Omental fat pad (tissue), 4 donors: Measurements from ENCODE around the gene GOLGA8N. TPM values are rescaled to one million over a fixed set of nuclear protein-coding genes. Genes with fewer than 3 reads are reported as not detected.
A peak's percentile ranks its signal among the peaks of the same experiment; 100 is the strongest.

Source experiments
- ATAC-seq: fragments of 150-250 bp; one replicate; pipeline ENCODE4 v1.9.1; 2016; ENCODE audit warnings: mild to moderate bottlenecking, moderate library complexity; ENCODE audit not compliant: low FRiP score
- DNase-seq: peaks from one replicate; pipeline ENCODE4 v3.0.0-alpha.2; 2019; ENCODE audit warnings: low spot score
- total RNA-seq, 4 donors: library from RNA; depleted of rRNA; stranded (reverse); fragments of >200 nt; gene quantifications; one replicate each; pipeline ENCODE4 v1.1.0, GENCODE V29; 2016
- TF ChIP-seq, protein P1 (sequence below), 3 donors: fragments of 450-650 bp; IDR thresholded peaks; one replicate each; pipeline ENCODE4 v1.5.1; 2016 to 2017; ENCODE audit warnings: antibody characterized with exemption in 3 of 3, mild to moderate bottlenecking in 3 of 3, moderate library complexity in 2 of 3

The GOLGA8N gene
- total RNA-seq, 4 donors from 2014 or later, result 5.0 to 15.0 (median 9.9) TPM

DNA sequence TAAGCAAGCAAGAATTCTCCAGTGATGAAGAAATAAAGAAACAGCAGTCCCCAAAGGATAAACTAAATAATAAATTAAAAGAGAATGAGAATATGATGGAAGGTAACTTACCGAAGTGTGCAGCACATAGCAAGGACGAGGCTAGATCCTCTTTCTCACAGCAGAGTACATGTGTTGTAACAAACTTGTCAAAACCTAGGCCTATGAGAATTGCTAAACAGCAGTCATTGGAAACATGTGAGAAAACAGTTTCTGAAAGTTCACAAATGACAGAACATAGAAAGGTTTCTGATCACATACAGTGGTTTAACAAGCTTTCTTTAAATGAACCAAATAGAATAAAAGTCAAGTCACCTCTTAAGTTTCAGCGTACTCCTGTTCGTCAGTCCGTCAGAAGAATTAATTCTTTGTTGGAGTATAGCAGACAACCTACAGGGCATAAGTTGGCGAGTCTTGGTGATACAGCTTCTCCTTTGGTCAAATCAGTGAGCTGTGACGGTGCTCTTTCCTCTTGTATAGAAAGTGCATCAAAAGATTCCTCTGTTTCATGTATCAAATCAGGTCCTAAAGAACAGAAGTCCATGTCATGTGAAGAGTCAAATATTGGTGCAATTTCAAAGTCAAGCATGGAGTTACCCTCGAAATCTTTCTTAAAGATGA is 43.8 kb downstream of the GOLGA8N start:
- TF ChIP-seq, protein P1, sequence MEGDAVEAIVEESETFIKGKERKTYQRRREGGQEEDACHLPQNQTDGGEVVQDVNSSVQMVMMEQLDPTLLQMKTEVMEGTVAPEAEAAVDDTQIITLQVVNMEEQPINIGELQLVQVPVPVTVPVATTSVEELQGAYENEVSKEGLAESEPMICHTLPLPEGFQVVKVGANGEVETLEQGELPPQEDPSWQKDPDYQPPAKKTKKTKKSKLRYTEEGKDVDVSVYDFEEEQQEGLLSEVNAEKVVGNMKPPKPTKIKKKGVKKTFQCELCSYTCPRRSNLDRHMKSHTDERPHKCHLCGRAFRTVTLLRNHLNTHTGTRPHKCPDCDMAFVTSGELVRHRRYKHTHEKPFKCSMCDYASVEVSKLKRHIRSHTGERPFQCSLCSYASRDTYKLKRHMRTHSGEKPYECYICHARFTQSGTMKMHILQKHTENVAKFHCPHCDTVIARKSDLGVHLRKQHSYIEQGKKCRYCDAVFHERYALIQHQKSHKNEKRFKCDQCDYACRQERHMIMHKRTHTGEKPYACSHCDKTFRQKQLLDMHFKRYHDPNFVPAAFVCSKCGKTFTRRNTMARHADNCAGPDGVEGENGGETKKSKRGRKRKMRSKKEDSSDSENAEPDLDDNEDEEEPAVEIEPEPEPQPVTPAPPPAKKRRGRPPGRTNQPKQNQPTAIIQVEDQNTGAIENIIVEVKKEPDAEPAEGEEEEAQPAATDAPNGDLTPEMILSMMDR (IDR thresholded peaks at IDR 0.05), result no peak
- no peak for DNase-seq
- no peak for ATAC-seq

DNA sequence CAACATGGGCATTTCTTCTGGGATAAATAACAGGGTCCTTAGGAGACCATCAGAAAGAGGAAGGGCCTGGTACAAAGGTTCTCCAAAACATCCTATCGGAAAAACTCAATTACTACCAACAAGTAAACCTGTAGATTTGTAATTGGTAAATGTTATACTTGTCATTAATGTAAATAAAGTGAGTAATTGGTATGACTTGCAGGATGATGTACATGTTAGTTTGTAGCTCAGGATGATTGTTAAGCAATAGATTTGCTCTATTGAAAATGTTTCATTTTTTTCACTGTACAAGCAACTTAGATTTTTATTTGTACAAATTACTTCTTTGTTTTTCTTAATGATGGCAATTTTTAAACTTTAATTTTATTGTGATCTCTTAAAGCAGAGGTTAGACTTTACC is 44.4 kb downstream of the GOLGA8N start:
- no peak for DNase-seq
- ATAC-seq, result no peak
- TF ChIP-seq, protein P1 (IDR thresholded peaks at IDR 0.05), result no peak

DNA sequence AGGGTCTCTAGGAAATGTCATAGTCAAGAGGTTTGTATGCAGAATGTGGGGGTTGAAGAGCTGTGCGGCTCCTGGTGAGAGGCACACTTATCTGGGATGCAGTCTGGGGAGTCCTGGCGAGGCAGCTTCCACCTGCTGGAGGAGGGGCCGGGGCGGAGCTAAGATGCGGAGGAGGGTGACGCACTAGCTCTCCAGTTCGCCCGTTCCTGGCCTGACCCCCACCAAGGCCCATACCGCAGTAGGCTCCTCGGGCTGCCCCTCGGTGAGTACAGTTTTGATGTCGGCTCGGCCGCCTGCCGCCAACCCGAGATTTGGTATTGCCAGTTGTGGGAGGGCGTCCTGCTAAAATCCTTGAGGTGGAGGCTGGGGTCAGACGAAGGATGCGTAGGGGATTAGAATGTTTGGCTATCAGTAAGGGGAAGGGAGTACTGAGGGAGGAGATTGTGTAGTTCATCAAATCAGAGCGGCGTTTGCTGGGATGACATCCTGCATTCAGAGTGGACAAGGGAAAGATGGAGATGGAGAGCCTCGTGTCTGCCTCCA is 48.3 kb downstream of the GOLGA8N start, which contains the start of gene SCG5:
Gene SCG5, plus strand, starts transcription at position 194 of the 543 bp plus-strand sequence. CDS start 1,883 bp downstream, outside the sequence.
- TF ChIP-seq, protein P1 (IDR thresholded peaks at IDR 0.05), result no peak
- DNase-seq (no peak), ATAC-seq (peak; percentile 78)

DNA sequence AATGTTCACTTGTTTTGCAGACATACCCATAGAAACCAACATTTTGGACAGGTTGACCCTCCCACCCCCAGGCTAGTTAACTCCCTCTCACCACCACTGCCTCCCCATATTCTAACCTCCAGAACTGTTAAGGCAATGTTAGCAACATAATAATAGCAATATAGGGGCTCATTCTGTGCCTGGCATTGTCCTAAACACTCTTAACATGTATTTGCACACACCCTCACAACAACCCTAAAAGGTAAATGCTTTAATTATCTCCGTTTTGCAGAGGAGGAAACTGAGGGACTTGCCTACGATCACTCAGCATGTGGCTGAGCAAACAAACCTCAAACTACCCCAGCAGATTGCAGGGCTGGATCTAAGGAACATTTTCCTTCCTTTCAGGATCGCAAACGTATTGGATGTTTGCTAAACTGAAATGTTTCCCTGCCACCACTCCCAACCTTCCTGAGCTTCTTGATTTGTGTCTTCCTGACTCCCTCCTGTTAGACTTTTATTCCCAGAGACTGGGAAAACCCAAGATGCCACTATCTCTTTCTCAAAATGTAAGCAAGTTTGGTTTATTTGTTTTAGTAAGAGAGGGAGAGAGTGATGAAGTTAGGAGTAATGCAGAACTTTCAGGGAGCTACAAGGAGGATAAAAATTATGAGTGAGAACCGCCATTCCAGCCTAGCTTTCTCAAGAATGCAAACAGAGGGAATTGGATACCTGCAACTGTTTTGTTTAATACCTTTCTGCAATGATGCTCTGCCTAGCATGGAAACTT is 49.6 kb downstream of the GOLGA8N start:
- TF ChIP-seq, protein P1 (IDR thresholded peaks at IDR 0.05), result no peak
- no peak for DNase-seq
- no peak for ATAC-seq

DNA sequence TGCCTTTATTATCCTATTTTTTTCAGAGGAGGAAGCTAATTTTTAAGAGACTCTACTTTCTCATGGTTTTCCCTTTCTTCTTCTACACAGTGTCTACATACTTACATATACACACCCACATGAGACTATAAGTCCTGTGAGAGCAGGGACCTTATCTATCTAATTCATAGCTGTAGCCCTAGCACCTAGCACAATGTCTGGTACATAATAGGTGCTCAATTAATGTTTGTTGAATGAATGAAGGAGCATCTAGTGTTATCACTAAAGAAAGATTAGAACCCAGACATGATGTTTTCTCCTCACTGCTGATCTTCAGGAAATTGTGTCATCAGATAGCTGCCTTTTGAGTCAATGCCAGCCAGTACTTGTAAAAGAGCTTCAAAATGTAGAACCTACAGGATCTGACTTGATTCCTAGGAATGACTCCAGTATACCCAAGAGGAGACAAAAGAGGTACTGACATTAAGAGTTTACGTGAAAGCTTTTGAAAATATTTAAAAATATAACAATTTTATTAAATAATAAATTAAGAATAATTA is 50.7 kb downstream of the GOLGA8N start:
- TF ChIP-seq, protein P1 (IDR thresholded peaks at IDR 0.05), result no peak

DNA sequence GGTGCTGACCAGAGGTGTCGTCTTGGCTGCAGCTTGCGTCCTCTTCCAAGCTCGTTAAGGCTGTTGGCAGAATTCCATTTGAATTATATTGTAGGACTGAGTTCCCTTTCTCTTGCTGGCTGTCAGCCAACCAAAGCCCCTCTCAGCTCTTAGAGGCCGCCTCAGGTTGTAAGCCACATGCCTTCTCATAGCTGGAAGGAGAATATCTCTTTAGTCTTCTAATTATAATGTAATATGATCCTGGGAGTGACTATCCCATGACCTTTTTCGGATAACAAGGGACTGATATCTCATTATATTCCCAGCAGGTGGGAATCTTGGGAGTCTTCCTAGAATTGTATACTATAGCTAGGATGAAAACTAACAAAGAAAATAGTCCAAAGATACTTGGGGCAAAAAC is 53.0 kb downstream of the GOLGA8N start:
- no peak for ATAC-seq
- no peak for DNase-seq
- TF ChIP-seq, protein P1 (IDR thresholded peaks at IDR 0.05), result no peak

More for the DNA sequence above, 50.7 kb downstream of the GOLGA8N start:
- DNase-seq, result no peak
- no peak for ATAC-seq
